ENCODE results near the gene RPE65.

RPE65 gene

DNA sequence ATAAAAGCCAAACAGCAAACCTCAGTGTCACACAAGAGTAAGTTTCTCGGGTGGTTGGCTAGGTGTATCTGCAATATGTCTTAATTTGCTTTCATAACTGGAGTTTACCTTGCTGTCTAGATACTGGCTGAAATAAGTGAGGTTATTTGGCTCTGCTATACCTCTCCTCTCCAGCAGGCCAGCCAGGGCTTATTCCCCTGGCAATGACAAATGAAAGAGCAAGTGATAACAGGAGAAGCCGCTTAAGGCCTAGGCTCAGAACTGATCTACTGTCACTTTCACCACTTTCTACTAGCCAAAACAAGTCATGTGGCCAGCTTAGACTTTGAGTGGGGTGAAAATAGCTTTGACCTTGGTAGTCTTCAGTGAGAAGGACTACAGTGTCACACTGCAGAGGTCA, 4.8 kb upstream of the RPE65 start:
- no peak for DNase-seq (ENCODE audit: low read depth)

DNA sequence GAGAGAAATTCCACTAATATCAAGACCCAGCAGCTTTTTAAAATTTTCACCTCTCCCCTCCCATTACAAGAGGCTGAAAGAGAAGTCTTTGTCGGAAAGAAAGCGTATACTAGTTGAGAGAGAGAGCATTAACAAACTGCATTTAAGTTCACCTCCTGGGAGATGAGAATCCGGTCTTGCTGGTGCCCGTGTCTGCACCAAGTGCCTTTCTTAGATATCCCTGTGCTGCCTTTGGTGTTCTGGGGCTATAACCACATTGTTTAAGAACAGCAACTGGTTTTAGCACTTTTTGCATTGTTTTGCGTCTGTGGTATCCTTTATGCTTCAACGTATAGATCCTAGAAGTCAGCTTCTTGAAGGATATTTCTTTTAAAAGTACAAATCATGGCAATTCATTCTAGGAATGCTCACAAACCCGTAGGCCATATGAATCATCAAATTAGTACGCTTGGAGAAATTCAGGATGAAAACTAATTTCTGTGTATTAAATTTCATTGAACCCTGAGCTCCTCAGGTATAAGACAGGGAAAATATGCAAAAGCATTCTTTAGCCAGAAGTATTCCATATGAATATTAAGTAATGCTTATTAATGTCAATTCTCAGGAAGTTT, 3.4 kb upstream of the RPE65 start:
- DNase-seq (ENCODE audit: low read depth): no peak
- in situ Hi-C loops (cut with HindIII; ENCODE audit: low sequenced_read_pairs): no loop called here
- no peak overlapping the region for H3K4me3 ChIP-seq (ENCODE audit: low read depth, low read length)
- TF ChIP-seq, protein P1, sequence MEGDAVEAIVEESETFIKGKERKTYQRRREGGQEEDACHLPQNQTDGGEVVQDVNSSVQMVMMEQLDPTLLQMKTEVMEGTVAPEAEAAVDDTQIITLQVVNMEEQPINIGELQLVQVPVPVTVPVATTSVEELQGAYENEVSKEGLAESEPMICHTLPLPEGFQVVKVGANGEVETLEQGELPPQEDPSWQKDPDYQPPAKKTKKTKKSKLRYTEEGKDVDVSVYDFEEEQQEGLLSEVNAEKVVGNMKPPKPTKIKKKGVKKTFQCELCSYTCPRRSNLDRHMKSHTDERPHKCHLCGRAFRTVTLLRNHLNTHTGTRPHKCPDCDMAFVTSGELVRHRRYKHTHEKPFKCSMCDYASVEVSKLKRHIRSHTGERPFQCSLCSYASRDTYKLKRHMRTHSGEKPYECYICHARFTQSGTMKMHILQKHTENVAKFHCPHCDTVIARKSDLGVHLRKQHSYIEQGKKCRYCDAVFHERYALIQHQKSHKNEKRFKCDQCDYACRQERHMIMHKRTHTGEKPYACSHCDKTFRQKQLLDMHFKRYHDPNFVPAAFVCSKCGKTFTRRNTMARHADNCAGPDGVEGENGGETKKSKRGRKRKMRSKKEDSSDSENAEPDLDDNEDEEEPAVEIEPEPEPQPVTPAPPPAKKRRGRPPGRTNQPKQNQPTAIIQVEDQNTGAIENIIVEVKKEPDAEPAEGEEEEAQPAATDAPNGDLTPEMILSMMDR (IDR thresholded peaks at IDR 0.05; ENCODE audit: low read depth, low read length, missing control alignments): no peak

More for the DNA sequence above, 4.8 kb upstream of the RPE65 start:
- no peak overlapping the region for H3K4me3 ChIP-seq (ENCODE audit: low read depth, low read length)
- TF ChIP-seq, protein P1 (IDR thresholded peaks at IDR 0.05; ENCODE audit: low read depth, low read length, missing control alignments): no peak
- in situ Hi-C loops (cut with HindIII; ENCODE audit: low sequenced_read_pairs): no loop called here

DNA sequence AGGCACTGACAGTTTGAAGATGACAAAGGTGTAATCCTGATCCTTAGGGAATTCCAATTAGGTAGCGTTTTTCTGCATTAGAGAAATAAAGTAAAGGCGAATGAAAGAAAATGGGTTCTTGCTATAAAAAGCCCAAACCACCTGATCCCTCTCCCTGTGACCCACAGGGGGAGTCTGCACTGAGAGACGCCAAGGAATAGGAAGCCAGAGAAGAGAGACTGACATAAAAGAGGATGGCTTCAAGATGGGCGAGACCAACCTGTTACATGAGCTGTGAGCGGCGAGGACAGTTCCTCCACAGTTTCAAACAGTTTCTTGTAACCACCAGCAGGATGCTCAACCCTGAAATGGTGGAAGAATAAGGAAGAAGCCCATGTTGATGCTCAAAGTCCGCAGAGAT, 1.4 kb downstream of the RPE65 start:
- no peak overlapping the region for H3K4me3 ChIP-seq (ENCODE audit: low read depth, low read length)
- DNase-seq (ENCODE audit: low read depth): no peak
- in situ Hi-C loops (cut with HindIII; ENCODE audit: low sequenced_read_pairs): no loop called here
- TF ChIP-seq, protein P1 (IDR thresholded peaks at IDR 0.05; ENCODE audit: low read depth, low read length, missing control alignments): no peak

DNA sequence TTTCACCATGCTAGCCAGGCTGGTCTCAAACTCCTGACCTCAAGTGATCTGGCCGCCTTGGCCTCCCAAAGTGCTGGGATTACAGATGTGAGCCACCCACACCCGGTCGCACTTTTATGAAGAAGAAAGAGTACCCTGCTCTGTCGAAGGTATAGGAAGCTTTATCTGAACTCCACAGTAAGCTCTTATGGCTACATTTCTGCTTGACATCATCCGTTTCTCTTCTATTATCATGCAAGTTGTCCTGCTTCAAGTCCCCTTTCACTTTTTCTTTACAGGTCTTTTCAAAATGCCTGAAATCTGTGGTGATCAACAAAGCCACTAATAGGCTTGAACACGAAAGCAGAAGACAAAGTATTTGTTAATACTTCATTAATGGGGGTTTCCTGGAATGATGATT, 4.0 kb downstream of the RPE65 start:
- TF ChIP-seq, protein P1 (IDR thresholded peaks at IDR 0.05; ENCODE audit: low read depth, low read length, missing control alignments): no peak
- in situ Hi-C loops (cut with HindIII; ENCODE audit: low sequenced_read_pairs): no loop called here
- H3K4me3 ChIP-seq (ENCODE audit: low read depth, low read length): no peak overlapping the region
- DNase-seq (ENCODE audit: low read depth): no peak

DNA sequence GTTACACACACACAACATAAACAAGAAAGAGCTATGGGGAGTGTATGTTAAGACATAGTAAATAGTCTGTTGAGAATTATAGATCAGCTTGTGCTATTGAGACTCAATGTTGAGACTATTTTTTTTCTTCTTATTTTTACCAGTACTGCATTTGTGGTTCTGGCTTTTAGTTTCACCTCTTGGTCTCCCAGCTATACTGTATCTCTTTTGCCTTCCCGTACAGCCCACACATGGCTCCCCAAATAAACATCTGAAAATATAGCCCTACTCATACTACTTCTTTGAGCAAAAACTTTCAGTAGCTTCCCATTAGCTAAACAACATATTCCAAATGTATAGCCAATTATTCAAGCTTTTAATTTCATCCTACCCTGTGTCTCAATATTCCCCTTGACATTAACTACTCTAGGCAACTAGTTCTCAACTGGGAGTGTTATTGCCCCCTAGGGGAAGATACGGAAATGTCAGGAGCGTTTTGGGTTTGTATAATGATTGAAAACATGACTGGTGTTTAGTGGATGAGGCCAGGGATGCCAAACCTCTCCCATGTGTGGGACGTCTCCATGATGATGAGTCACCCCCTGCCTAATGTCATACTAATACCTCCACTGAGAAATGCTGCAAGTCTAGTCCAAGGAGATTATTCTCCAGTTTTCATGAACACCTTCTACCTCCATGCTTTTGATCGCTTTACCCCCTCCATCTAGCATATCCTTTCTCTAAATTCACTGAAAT, 6.8 kb downstream of the RPE65 start:
- no peak overlapping the region for H3K4me3 ChIP-seq (ENCODE audit: low read depth, low read length)
- TF ChIP-seq, protein P1 (IDR thresholded peaks at IDR 0.05; ENCODE audit: low read depth, low read length, missing control alignments): peak; percentile 73
- in situ Hi-C loops (cut with HindIII; ENCODE audit: low sequenced_read_pairs): no loop called here
- no peak for DNase-seq (ENCODE audit: low read depth)

DNA sequence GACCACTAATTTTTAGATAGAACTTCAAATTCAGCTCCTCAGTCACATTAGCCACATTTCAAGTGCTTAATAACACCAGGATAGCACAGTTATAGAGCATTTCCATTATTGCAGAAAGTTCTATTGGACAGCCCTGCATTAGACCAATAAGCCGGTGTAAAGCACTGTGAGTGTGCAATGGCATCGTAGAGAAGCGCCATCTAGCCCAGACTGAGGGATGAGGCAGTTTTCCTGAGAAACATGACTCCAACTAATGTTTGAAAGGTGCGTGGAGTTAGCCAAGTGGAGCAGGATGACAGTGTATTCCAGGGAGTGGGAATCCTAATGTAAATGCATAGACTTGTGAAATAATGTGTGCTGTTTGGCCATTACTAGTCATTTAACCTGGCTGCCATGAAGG, 7.7 kb downstream of the RPE65 start:
- in situ Hi-C loops (cut with HindIII; ENCODE audit: low sequenced_read_pairs): no loop called here
- DNase-seq (ENCODE audit: low read depth): no peak
- H3K4me3 ChIP-seq (ENCODE audit: low read depth, low read length): no peak overlapping the region
- TF ChIP-seq, protein P1 (IDR thresholded peaks at IDR 0.05; ENCODE audit: low read depth, low read length, missing control alignments): no peak

Data from astrocyte of the cerebellum (primary cell).